ENCODE results near the gene SLC43A1.

GRCh38 chr11:57446055-57446454 is 69.4 kb downstream of the SLC43A1 start:
- TF ChIP-seq CTCF (conservative IDR thresholded peaks at IDR 0.05 in 1 of 2, IDR thresholded peaks at IDR 0.05 in 1 of 2; ENCODE audit: extremely low read depth in 1 of 2, insufficient read depth in 1 of 2, low read depth in 1 of 2, low read length in 2 of 2), result no peak
- no peak for TF ChIP-seq EZH2 (IDR thresholded peaks at IDR 0.05; ENCODE audit: borderline replicate concordance, low read length)

Data from mammary epithelial cell (primary cell).